GM12891 (cell line): Measurements from ENCODE around the gene SERTM2.

Experiments
- POLR2A ChIP-seq: IDR thresholded peaks from 2 replicates; pipeline ENCODE4 v1.6.1; 2011; ENCODE audit warnings: low read depth, low read length, control low read depth
- POLR2AphosphoS5 ChIP-seq: IDR thresholded peaks from 2 replicates; pipeline ENCODE4 v1.6.1; 2011; ENCODE audit warnings: low read depth, low read length, control low read depth

GRCh38 chrX:111560801-111561200, 49.4 kb downstream of the SERTM2 start:
- TF ChIP-seq POLR2A (no peak), POLR2AphosphoS5 (no peak)
